ENCODE data around the gene FYN.

DNA sequence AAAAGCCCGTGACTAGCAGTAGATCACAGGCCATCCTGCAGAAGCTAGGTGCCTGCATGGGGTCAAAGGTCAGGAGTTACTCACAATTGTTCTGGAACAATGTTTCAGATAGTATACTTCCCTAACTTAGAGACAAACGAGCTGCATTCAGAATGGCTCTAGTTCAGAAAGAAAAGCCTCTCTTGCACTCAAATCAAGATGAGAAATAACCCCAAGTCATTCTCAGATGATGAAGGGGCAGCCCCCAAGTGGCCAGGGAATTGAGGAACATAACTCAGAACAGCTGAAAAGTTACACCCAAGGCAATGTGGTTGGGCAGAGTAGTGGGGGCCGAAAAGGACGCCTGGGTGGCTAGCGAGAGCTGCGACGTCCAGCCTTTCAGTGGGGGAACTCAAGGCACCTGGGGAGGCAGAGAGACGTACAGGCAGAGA lies 27.8 kb downstream of the FYN start:
- TF ChIP-seq POLR2A (IDR thresholded peaks at IDR 0.05; ENCODE audit: low read depth, low read length) (no peak), SMC3 (IDR thresholded peaks at IDR 0.05; ENCODE audit: low read depth, low read length) (no peak)
- TF ChIP-seq, protein P1, sequence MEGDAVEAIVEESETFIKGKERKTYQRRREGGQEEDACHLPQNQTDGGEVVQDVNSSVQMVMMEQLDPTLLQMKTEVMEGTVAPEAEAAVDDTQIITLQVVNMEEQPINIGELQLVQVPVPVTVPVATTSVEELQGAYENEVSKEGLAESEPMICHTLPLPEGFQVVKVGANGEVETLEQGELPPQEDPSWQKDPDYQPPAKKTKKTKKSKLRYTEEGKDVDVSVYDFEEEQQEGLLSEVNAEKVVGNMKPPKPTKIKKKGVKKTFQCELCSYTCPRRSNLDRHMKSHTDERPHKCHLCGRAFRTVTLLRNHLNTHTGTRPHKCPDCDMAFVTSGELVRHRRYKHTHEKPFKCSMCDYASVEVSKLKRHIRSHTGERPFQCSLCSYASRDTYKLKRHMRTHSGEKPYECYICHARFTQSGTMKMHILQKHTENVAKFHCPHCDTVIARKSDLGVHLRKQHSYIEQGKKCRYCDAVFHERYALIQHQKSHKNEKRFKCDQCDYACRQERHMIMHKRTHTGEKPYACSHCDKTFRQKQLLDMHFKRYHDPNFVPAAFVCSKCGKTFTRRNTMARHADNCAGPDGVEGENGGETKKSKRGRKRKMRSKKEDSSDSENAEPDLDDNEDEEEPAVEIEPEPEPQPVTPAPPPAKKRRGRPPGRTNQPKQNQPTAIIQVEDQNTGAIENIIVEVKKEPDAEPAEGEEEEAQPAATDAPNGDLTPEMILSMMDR (conservative IDR thresholded peaks at IDR 0.05; ENCODE audit: low read depth, low read length): no peak

Measured in IMR-90 (cell line).